Measurements from ENCODE around the gene NEK7.

Gene NEK7

GRCh38 chr1:198333744-198334143, 176.9 kb downstream of the NEK7 start:
- DNase-seq (no peak), ATAC-seq (replicated peaks) (no peak)
- Mint-ChIP-seq H3K27ac (no peak overlapping the region), H3K4me3 (no peak overlapping the region), H3K9me3 (no peaks in the 10 kb centered on the region), H3K27me3 (peaks cover 0 to 8% of the 10 kb centered on the region in 2 donors), H3K36me3 (no peaks in the 10 kb centered on the region), H3K4me1 (no peaks in the 10 kb centered on the region)

DNA sequence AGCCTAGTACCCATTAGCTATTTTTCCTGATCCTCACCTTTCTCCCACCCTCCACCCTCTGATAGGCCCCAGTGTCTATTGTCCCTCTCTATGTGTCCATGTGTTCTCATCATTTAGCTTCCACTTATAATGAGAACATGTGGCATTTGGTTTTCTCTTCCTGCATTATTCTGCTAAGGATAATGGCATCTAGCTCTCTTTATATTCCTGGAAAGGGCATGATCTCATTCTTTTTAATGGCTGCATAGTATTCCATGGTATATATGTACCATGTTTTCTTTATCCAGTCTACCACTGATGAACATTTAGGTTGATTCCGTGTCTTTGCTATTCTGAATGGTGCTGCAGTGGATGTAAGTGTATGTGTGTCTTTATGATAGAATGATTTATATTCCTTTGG, 178.9 kb downstream of the NEK7 start:
- no peaks in the 10 kb centered on the region for H3K9me3 Mint-ChIP-seq
- H3K36me3 Mint-ChIP-seq = no peaks in the 10 kb centered on the region
- no peak for DNase-seq
- H3K27ac Mint-ChIP-seq = no peak overlapping the region
- H3K4me3 Mint-ChIP-seq = no peak overlapping the region
- H3K4me1 Mint-ChIP-seq = no peaks in the 10 kb centered on the region
- no peak for ATAC-seq (replicated peaks)
- H3K27me3 Mint-ChIP-seq = peaks cover 0 to 3% of the 10 kb centered on the region in 2 donors

DNA sequence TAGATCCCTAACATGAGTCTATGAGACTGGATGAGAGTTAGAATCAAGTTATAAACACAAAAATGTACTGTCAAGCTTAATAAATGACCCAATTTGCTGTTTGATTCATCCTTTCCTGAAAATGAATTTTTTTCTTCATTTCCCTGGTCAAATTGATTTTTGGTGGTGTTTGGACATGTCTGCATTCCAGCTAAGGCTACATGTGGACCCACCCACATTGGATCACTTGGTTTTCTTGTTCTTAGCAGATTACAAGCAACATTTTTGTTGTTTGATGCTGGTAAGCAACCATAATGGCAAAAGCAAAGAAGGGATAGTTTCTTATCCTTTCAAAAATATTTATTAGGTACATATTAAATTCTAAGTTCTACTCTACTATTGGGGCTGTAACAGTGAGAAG, 181.1 kb downstream of the NEK7 start:
- no peak overlapping the region for H3K27ac Mint-ChIP-seq
- ATAC-seq (replicated peaks) (no peak), DNase-seq (no peak)
- no peaks in the 10 kb centered on the region for H3K4me1 Mint-ChIP-seq
- no peaks in the 10 kb centered on the region for H3K36me3 Mint-ChIP-seq
- peaks cover 0 to 3% of the 10 kb centered on the region in 2 donors for H3K27me3 Mint-ChIP-seq
- H3K4me3 Mint-ChIP-seq = no peak overlapping the region
- no peaks in the 10 kb centered on the region for H3K9me3 Mint-ChIP-seq

DNA sequence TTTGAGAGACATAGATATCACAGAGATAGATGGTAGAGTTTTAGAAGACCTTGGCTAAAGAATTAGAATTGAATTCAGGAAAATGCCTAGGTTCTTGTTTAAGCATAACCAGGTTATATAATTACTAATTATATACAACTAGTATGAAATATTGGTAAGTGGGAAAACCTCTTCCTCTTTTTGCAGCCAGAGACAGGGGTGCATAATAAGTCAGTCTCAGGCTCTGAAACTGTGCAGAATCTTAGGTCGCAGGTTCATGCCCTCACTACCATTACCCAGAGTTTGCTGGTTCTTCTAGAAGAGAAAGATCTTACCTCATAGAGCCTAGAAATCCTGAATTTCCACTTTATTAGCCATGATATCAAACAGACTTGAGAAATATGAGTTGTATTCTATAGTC, 183.3 kb downstream of the NEK7 start:
- ATAC-seq (replicated peaks) (no peak), DNase-seq (no peak)
- Mint-ChIP-seq H3K4me3 (no peak overlapping the region), H3K4me1 (no peaks in the 10 kb centered on the region), H3K27ac (no peak overlapping the region), H3K9me3 (no peaks in the 10 kb centered on the region), H3K27me3 (peaks cover 0 to 3% of the 10 kb centered on the region in 2 donors), H3K36me3 (no peaks in the 10 kb centered on the region)

DNA sequence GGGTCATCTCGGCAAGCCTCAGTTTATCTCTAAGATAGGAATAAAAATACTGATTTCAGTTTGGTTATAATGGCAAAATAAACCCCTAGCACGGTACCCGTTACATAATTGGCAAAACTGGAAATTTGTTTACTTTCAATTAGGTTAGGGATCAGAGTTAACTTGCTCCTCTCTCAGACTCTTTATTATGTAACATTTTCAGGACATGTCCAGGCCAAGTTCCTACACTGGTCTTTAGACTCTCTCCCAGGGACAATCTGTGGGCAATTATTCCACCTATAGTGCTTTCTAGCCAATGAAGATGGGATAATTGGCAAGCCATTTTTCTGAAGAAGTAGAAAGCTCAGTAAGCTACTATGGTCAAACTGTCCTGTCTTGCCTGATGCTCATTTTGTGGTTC, 189.4 kb downstream of the NEK7 start:
- H3K27ac Mint-ChIP-seq = no peak overlapping the region
- H3K36me3 Mint-ChIP-seq = no peaks in the 10 kb centered on the region
- no peak overlapping the region for H3K4me3 Mint-ChIP-seq
- no peaks in the 10 kb centered on the region for H3K9me3 Mint-ChIP-seq
- no peak for ATAC-seq (replicated peaks)
- DNase-seq = no peak
- no peaks in the 10 kb centered on the region for H3K4me1 Mint-ChIP-seq
- no peaks in the 10 kb centered on the region for H3K27me3 Mint-ChIP-seq

GRCh38 chr1:198350456-198350855, 193.7 kb downstream of the NEK7 start:
- DNase-seq (no peak), ATAC-seq (replicated peaks) (no peak)
- Mint-ChIP-seq H3K27ac (no peak overlapping the region), H3K4me1 (peaks cover 0 to 1% of the 10 kb centered on the region in 2 donors), H3K27me3 (no peaks in the 10 kb centered on the region), H3K9me3 (no peaks in the 10 kb centered on the region), H3K36me3 (no peaks in the 10 kb centered on the region), H3K4me3 (no peak overlapping the region)

GRCh38 chr1:198352975-198353695, 196.3 kb downstream of the NEK7 start:
- DNase-seq (no peak), ATAC-seq (replicated peaks) (no peak)
- Mint-ChIP-seq H3K27ac (no peak overlapping the region), H3K9me3 (no peaks in the 10 kb centered on the region), H3K4me3 (no peak overlapping the region), H3K4me1 (peaks cover 0 to 1% of the 10 kb centered on the region in 2 donors), H3K36me3 (no peaks in the 10 kb centered on the region), H3K27me3 (no peaks in the 10 kb centered on the region)

DNA sequence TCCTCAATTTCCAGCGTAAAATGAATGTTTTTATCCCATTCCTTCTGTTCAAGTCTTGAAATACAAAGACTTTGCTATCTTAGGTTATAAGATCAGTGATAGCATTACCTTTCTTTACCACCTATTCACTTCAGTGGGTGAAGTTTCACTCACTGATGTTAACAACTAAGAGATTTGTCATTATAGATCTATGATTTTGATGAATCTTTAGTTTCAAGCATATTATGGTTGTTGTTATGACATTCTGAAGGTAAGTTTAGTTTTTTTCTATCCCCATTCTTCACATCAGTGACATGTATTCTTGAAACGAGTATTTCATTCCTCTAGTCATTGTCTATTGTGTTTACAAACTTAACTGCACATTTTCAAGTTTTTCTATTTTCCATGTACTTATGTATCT, 201.1 kb downstream of the NEK7 start:
- H3K27me3 Mint-ChIP-seq = no peaks in the 10 kb centered on the region
- H3K4me1 Mint-ChIP-seq = peaks cover 0 to under 1% of the 10 kb centered on the region in 2 donors
- no peak overlapping the region for H3K27ac Mint-ChIP-seq
- no peaks in the 10 kb centered on the region for H3K9me3 Mint-ChIP-seq
- H3K4me3 Mint-ChIP-seq = no peak overlapping the region
- DNase-seq (no peak), ATAC-seq (replicated peaks) (no peak)
- H3K36me3 Mint-ChIP-seq = no peaks in the 10 kb centered on the region

DNA sequence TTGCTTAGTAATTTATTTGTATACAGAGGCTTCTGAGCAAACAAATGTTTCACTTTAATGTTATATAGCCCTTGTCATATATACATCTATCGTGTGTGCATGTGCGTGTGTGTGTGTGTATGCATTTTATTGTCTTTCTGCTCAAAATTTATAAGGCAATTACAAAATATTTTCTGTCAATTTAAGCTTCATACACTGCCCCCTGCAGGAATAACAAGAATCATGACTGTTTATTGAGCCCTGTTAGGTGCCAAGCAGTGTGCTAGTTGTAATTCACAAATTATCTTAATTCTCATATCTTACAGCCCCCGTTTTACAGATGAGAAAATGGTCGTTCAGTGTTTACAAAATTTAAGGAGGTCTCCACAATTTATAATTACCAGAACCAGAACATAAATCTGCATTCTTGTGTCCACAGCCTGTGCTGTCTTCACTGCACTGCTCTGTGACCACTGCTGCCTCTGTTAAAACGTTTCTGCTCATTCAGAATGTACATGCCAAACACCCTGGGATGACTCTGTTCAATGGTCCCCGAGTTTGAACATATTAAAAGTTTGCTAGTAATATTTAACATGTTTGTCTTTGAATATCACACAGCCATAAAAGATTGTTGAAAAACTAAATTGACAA, 202.3 kb downstream of the NEK7 start:
- no peaks in the 10 kb centered on the region for H3K36me3 Mint-ChIP-seq
- no peaks in the 10 kb centered on the region for H3K27me3 Mint-ChIP-seq
- H3K9me3 Mint-ChIP-seq = no peaks in the 10 kb centered on the region
- DNase-seq = no peak
- no peaks in the 10 kb centered on the region for H3K4me1 Mint-ChIP-seq
- peak in 1 of 2 donors; percentile 38 for ATAC-seq (replicated peaks)
- no peak overlapping the region for H3K27ac Mint-ChIP-seq
- no peak overlapping the region for H3K4me3 Mint-ChIP-seq

DNA sequence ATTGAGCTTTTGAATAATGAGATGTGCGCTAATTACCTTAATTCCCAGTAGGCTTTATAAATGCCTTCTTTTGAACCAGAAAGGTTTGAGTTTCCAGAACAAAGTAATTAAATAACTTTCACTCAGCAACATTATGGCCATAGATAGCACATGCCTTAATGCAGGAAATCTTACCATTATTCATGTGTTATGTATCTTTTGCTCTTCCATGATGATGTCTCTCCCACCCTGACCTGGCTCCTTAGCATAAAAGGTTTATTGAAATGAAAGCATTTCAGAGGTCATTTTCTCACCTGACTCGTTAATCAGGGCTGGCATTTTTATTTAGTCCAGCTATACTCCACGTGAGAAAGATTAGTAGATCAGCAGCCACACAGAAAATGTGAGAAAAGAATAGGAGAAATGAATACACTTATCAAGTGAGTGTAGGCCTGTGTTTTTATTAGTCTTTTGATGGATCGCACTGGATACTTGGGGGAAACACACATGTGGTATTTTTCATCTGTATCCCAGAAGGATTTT, 203.5 kb downstream of the NEK7 start:
- no peak for DNase-seq
- Mint-ChIP-seq H3K27me3 (no peaks in the 10 kb centered on the region), H3K27ac (no peak overlapping the region), H3K4me1 (no peaks in the 10 kb centered on the region), H3K36me3 (no peaks in the 10 kb centered on the region), H3K9me3 (no peaks in the 10 kb centered on the region), H3K4me3 (no peak overlapping the region)
- ATAC-seq (replicated peaks) = no peak

DNA sequence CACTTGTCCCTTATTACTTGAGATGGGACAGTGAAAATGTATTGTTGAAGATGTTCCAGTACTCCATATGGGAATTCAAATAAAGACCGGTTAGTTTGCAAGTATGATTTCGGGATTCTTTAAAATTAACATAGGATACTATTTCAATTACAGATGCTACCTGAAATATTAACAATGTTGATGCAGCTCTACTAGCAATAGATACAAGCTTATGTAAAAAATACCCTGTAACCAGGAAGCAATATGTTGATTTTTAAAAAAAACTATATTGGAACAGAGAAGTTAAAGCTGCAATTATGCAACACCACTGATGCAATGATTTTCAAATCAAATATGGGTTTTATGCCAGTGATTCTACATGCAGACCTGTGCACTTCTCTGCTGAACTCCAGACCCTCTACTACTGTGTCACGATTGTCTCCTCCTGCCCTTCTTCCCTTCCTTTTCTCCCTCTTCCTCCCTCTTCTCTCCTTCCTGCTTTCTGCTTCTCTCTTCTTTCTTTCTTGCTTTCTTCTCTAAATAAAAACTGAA, 204.5 kb downstream of the NEK7 start:
- no peaks in the 10 kb centered on the region for H3K9me3 Mint-ChIP-seq
- no peaks in the 10 kb centered on the region for H3K27me3 Mint-ChIP-seq
- DNase-seq (no peak), ATAC-seq (replicated peaks) (no peak)
- H3K27ac Mint-ChIP-seq = no peak overlapping the region
- no peaks in the 10 kb centered on the region for H3K36me3 Mint-ChIP-seq
- H3K4me3 Mint-ChIP-seq = no peak overlapping the region
- no peaks in the 10 kb centered on the region for H3K4me1 Mint-ChIP-seq

GRCh38 chr1:198363625-198364151, 206.9 kb downstream of the NEK7 start:
- peaks cover 2 to 4% of the 10 kb centered on the region in 2 donors for H3K9me3 Mint-ChIP-seq
- DNase-seq = no peak
- H3K27ac Mint-ChIP-seq = no peak overlapping the region
- peaks cover 3% of the 10 kb centered on the region in 2 donors for H3K36me3 Mint-ChIP-seq
- H3K4me3 Mint-ChIP-seq = no peak overlapping the region
- H3K4me1 Mint-ChIP-seq = no peaks in the 10 kb centered on the region
- H3K27me3 Mint-ChIP-seq = no peaks in the 10 kb centered on the region
- no peak for ATAC-seq (replicated peaks)

DNA sequence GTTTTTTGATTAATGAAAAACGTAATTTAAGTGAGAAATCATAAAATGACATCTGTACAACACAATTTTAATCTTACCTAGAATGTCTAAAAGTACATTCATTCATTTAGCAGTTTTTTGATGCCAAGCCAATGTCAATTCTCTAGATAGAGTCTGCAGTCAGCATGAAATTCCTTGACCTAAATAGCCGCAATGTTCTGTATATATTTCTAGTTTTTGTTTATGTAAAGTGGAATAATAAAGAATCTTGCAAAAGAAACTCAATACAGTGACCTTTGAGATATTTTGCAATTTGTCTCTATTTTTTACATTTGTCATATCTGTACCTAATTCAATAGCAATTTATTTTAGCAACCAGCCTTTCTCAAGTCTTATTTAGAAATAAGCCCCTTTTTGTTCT, 207.7 kb downstream of the NEK7 start:
- ATAC-seq (replicated peaks) (no peak), DNase-seq (no peak)
- H3K36me3 Mint-ChIP-seq = peaks cover 3 to 5% of the 10 kb centered on the region in 2 donors
- H3K27ac Mint-ChIP-seq = no peak overlapping the region
- no peaks in the 10 kb centered on the region for H3K27me3 Mint-ChIP-seq
- no peaks in the 10 kb centered on the region for H3K4me1 Mint-ChIP-seq
- H3K9me3 Mint-ChIP-seq = peaks cover 5 to 7% of the 10 kb centered on the region in 2 donors
- no peak overlapping the region for H3K4me3 Mint-ChIP-seq

GRCh38 chr1:198367296-198367695, 210.5 kb downstream of the NEK7 start:
- Mint-ChIP-seq H3K27ac (no peak overlapping the region), H3K4me1 (no peaks in the 10 kb centered on the region), H3K4me3 (no peak overlapping the region), H3K9me3 (peaks cover 5 to 10% of the 10 kb centered on the region in 2 donors), H3K36me3 (peaks cover 5 to 7% of the 10 kb centered on the region in 2 donors), H3K27me3 (no peaks in the 10 kb centered on the region)
- DNase-seq = no peak
- ATAC-seq (replicated peaks) = no peak

DNA sequence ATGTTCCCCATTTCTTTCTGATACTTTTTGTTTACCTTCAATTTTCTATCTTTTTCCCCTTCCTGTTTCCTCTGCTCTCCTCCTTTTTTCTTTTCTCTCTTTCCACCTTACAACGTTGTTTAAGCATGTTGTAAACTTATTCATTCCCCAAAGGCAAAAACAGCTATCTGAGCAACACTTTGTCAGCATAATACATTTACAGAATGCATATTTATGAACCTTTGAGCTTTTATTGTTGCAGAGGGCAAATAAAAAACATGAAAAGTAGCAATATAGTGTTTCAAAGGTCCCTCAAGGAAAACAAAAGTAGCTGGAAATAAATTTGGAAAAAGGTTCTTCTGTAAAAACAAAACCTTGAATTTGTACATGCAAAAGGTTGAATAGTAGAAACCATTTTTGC, 214.2 kb downstream of the NEK7 start:
- Mint-ChIP-seq H3K27ac (no peak overlapping the region), H3K4me3 (no peak overlapping the region), H3K36me3 (peaks cover 5 to 7% of the 10 kb centered on the region in 2 donors), H3K27me3 (no peaks in the 10 kb centered on the region), H3K9me3 (peaks cover 7 to 10% of the 10 kb centered on the region in 2 donors), H3K4me1 (no peaks in the 10 kb centered on the region)
- ATAC-seq (replicated peaks) = no peak
- no peak for DNase-seq
